K562 (cell line): Measurements from ENCODE around the gene KRT80. TPM values are rescaled to one million over a fixed set of nuclear protein-coding genes. Genes with fewer than 3 reads are reported as not detected.

Experiments used
- ATAC-seq: fragments of 200-7000 bp; cut with Tn5 transposase; 3 replicates; pipeline ENCODE4 v1.9.1; 2020; ENCODE audit warnings: moderate library complexity
- BruUV-seq: library from RNA; stranded (reverse); fragments of 400-500 nt; replicated peaks from 2 replicates; lab custom pipeline; 2021; lab: Mats Ljungman, UMichigan
- CTCF ChIA-PET: fragments of 300-600 bp; formaldehyde crosslinking; extraction: SDS; loops from one replicate; lab custom pipeline; 2021; ENCODE audit warnings: low intra/inter-chr PET ratio; lab: Yijun Ruan, JAX
- POLR2A ChIA-PET: fragments of 300-600, 350-650 bp; sonication (Branson Sonifier 250); formaldehyde crosslinking; extraction: SDS; loops from one replicate; lab custom pipeline; 2021; ENCODE audit warnings: antibody characterized with exemption, inconsistent platforms; lab: Yijun Ruan, JAX
- DNase-seq, 4 experiments: peaks; one replicate each; pipeline versions ENCODE4 v3.0.0 to v3.0.0-alpha.2; 2011 to 2018; ENCODE audit warnings: low spot score in 3 of 4, mixed read lengths in 3 of 4; ENCODE audit errors: extremely low read depth in 1 of 4
- FAIRE-seq: peaks from 2 replicates; lab custom pipeline; 2011; peaks lifted over from hg19 to GRCh38; lab: Jason Lieb, UNC
- H2AFZ ChIP-seq: 2 replicates; pipeline ENCODE4 v1.6.0; 2011; ENCODE audit warnings: low read depth, low read length, control low read depth, inconsistent platforms
- H3K27ac ChIP-seq: fragments of 200-600 bp; 3 replicates; pipeline ENCODE4 v1.8.0; 2011; ENCODE audit warnings: low read depth, mild to moderate bottlenecking, control low read depth, inconsistent platforms, low read length, moderate library complexity, mixed read lengths; ENCODE audit errors: extremely low read depth
- H3K27me3 ChIP-seq, 2 experiments: fragments of 300-600 bp in 1 of 2; 2 replicates in 1 of 2; 3 replicates in 1 of 2; pipeline versions ENCODE4 v1.6.0 to v1.8.0; 2011; ENCODE audit warnings: inconsistent platforms in 2 of 2, low read length in 2 of 2, mild to moderate bottlenecking in 1 of 2, mixed read lengths in 1 of 2, moderate library complexity in 1 of 2; ENCODE audit not compliant: control insufficient read depth in 2 of 2, insufficient read depth in 2 of 2
- H3K36me3 ChIP-seq: fragments of 300-600 bp; 3 replicates; pipeline ENCODE4 v1.8.0; 2011; ENCODE audit warnings: mild to moderate bottlenecking, low read length, inconsistent platforms; ENCODE audit not compliant: control insufficient read depth, insufficient read depth
- H3K4me1 ChIP-seq, 2 experiments: fragments of 200-600 bp in 1 of 2; replicated peaks in 1 of 2; 2 replicates in 1 of 2; 3 replicates in 1 of 2; pipeline versions ENCODE4 v1.5.1 to v1.8.0; 2011; ENCODE audit warnings: inconsistent platforms in 2 of 2, low read length in 2 of 2, mild to moderate bottlenecking in 1 of 2, mixed read lengths in 1 of 2, moderate library complexity in 1 of 2; ENCODE audit not compliant: control insufficient read depth in 2 of 2, insufficient read depth in 2 of 2
- H3K4me2 ChIP-seq: 2 replicates; pipeline ENCODE4 v1.6.1; 2011; ENCODE audit warnings: low read length, control low read depth, inconsistent platforms, mixed read lengths; ENCODE audit not compliant: insufficient read depth
- H3K4me3 ChIP-seq: fragments of 200-600 bp; sonication (generic), shearing (Covaris generic); 2 replicates; pipeline ENCODE4 v1.5.1; 2016; ENCODE audit warnings: control low read depth, inconsistent platforms
- H3K79me2 ChIP-seq: fragments of 200-600 bp; 3 replicates; pipeline ENCODE4 v1.8.0; 2011; ENCODE audit warnings: low read length, inconsistent platforms; ENCODE audit not compliant: control insufficient read depth, insufficient read depth
- H3K9ac ChIP-seq, 2 experiments: 2 replicates each; pipeline versions ENCODE4 v1.6.0 to v1.6.1; 2011; ENCODE audit warnings: low read depth in 2 of 2, low read length in 2 of 2, control low read depth in 1 of 2, inconsistent platforms in 1 of 2, mild to moderate bottlenecking in 1 of 2, mixed read lengths in 1 of 2; ENCODE audit not compliant: insufficient read depth in 1 of 2
- H3K9me1 ChIP-seq: one replicate; pipeline ENCODE4 v1.6.0; 2011; ENCODE audit warnings: inconsistent platforms, mild to moderate bottlenecking, low read length, moderate library complexity; ENCODE audit not compliant: control insufficient read depth, insufficient read depth
- H3K9me3 ChIP-seq: replicated peaks from 2 replicates; pipeline ENCODE4 v1.5.1; 2011; ENCODE audit warnings: low read depth, low read length, inconsistent platforms; ENCODE audit not compliant: control insufficient read depth, insufficient read depth
- H4K20me1 ChIP-seq: replicated peaks from 2 replicates; pipeline ENCODE4 v1.6.1; 2011; ENCODE audit warnings: low read length, inconsistent platforms, mixed read lengths; ENCODE audit not compliant: control insufficient read depth, insufficient read depth
- CHD1 ChIP-seq: fragments of 200-600 bp; sonication (generic); IDR thresholded peaks from one replicate; pipeline ENCODE4 v1.6.1; 2012; ENCODE audit warnings: mild to moderate bottlenecking, moderate library complexity, low read length, inconsistent platforms
- CTCF ChIP-seq, 3 experiments: IDR thresholded peaks in 2 of 3; conservative IDR thresholded peaks in 1 of 3; 2 replicates each; pipeline ENCODE4 v1.5.1; 2011 to 2012; ENCODE audit warnings: low read length in 3 of 3, mild to moderate bottlenecking in 3 of 3, control low read depth in 2 of 3, improper control_type of control experiment in 1 of 3, inconsistent platforms in 1 of 3, low read depth in 1 of 3, mixed read lengths in 1 of 3, moderate library complexity in 1 of 3; ENCODE audit not compliant: insufficient read depth in 2 of 3
- E2F6 ChIP-seq, 2 experiments: IDR thresholded peaks; 2 replicates each; pipeline ENCODE4 v1.6.1; 2011; ENCODE audit warnings: borderline replicate concordance in 1 of 2, control low read depth in 1 of 2, low read depth in 1 of 2, low read length in 1 of 2, mild to moderate bottlenecking in 1 of 2, mixed read lengths in 1 of 2, moderate library complexity in 1 of 2; ENCODE audit not compliant: insufficient read depth in 1 of 2, insufficient read length in 1 of 2, poor library complexity in 1 of 2, severe bottlenecking in 1 of 2; ENCODE audit errors: extremely low read depth in 1 of 2
- FOXA3 ChIP-seq, 2 experiments: fragments of 450-650 bp in 1 of 2; sonication (generic) in 1 of 2; formaldehyde crosslinking; IDR thresholded peaks in 1 of 2; conservative IDR thresholded peaks in 1 of 2; 2 replicates each; pipeline versions ENCODE4 v1.4.0 to v1.8.0; 2020 to 2022; ENCODE audit warnings: mild to moderate bottlenecking in 2 of 2, missing genetic modification reagents in 1 of 2
- JUNB ChIP-seq: fragments of 450-650 bp; formaldehyde crosslinking; conservative IDR thresholded peaks from 2 replicates; pipeline ENCODE4 v1.4.0; 2020; ENCODE audit warnings: mild to moderate bottlenecking
- MYC ChIP-seq, 2 experiments: fragments of 250-450 bp in 1 of 2; sonication (Bioruptor Pico) in 1 of 2; IDR thresholded peaks; 2 replicates each; pipeline versions ENCODE4 v1.5.1 to v1.6.1; 2012 to 2021; ENCODE audit warnings: low read depth in 2 of 2, borderline replicate concordance in 1 of 2, improper control_type of control experiment in 1 of 2, low read length in 1 of 2, mild to moderate bottlenecking in 1 of 2, moderate library complexity in 1 of 2
- SMAD4 ChIP-seq: fragments of 250-450 bp; sonication (Bioruptor Pico); conservative IDR thresholded peaks from 2 replicates; pipeline ENCODE4 v1.8.0; 2021; ENCODE audit warnings: inconsistent platforms, mild to moderate bottlenecking, moderate library complexity
- SRSF1 ChIP-seq: fragments of 200-400 bp; formaldehyde crosslinking; IDR thresholded peaks from 2 replicates; pipeline ENCODE4 v1.6.1; 2017; ENCODE audit warnings: mild to moderate bottlenecking, low read depth, low read length, moderate library complexity
- WGBS: fragments of 100-300 bp; shearing (Covaris generic); methylation state at CpG from one replicate; pipeline ENCODE4 v1.1.6; 2016; ENCODE audit warnings: low coverage, mixed read lengths; ENCODE audit not compliant: insufficient coverage; ENCODE audit errors: missing lambda C conversion rate; 5-methylcytosine and 5-hydroxymethylcytosine counted together
- in situ Hi-C: fragments of 300-500 bp; cut with MboI; formaldehyde crosslinking; loops from 4 replicates; pipeline ENCODE4 v1.15.0; 2018; ENCODE audit warnings: inconsistent platforms, mixed read lengths
- intact Hi-C: fragments of 100-400 bp; cut with micrococcal nuclease; formaldehyde crosslinking; loops from 2 replicates; pipeline ENCODE4 v1.14.2; 2022
- polyA plus RNA-seq, 8 experiments: library from polyadenylated mRNA; depleted of rRNA in 4 of 8; stranded (reverse) in 5 of 8; unstranded in 3 of 8; fragments of >200 nt; fragmentation: Nextera tagmentation in 2 of 8; fragmentation: Illumina TruSeq in 1 of 8; extraction: Ambion mirVana in 2 of 8; extraction: Trizol in 1 of 8; gene quantifications; 2 replicates each; pipeline versions ENCODE4 v1.2.1 to v1.2.3, GENCODE V29; 2011 to 2014; ENCODE audit warnings: inconsistent platforms in 1 of 8, missing spikeins in 1 of 8
- total RNA-seq, 7 experiments: library from RNA; depleted of rRNA in 6 of 7; stranded (reverse); fragments of >200 nt in 6 of 7; fragmentation: Illumina TruSeq in 2 of 7; extraction: Trizol in 2 of 7; gene quantifications; 2 replicates each; pipeline versions ENCODE4 v1.2.1 to v1.2.3, GENCODE V29; 2011 to 2021; ENCODE audit warnings: low replicate concordance in 1 of 7

The KRT80 gene
- total and polyA plus RNA-seq, 9 of the 15 experiments (the other 6 are each of a cell fraction or from before 2014, with no cell fraction given): not detected

- TF ChIP-seq SRSF1: no peak
- TF ChIP-seq SMAD4 (CRISPR knock-in tag): no peak
- WGBS: 6% methylated on average over 8 of the region's 8 CpGs
- no TSS peak for BruUV-seq
- H3K9me3 ChIP-seq: no peaks in the 10 kb centered on the region
- no peak for FAIRE-seq
- no peaks in the 10 kb centered on the region for H3K36me3 ChIP-seq
- intact Hi-C loops: no loop called here
- POLR2A ChIA-PET: no interaction called here
- CTCF ChIA-PET: no interaction called here
- H4K20me1 ChIP-seq: no peaks in the 10 kb centered on the region; the same call in 1 of the 2 replicates
- no peak overlapping the region for H3K27ac ChIP-seq
- H2AFZ ChIP-seq: no peak overlapping the region
- no peak overlapping the region for H3K4me2 ChIP-seq
- peaks cover 0 to 16% of the 10 kb centered on the region in 2 experiments; a peak in 2 of 5 replicates for H3K4me1 ChIP-seq
- no peak overlapping the region for H3K9ac ChIP-seq
- H3K27me3 ChIP-seq: peaks cover 14 to 24% of the 10 kb centered on the region in 2 experiments; a peak in 4 of 5 replicates
- no peaks in the 10 kb centered on the region for H3K9me1 ChIP-seq
- in situ Hi-C loops: no loop called here
- no peak for ATAC-seq
- no peak overlapping the region for H3K4me3 ChIP-seq
- no peaks in the 10 kb centered on the region for H3K79me2 ChIP-seq
- DNase-seq: no peak
Observed at GRCh38 chr12:52141875-52142274, 49.9 kb downstream of the KRT80 start.

GRCh38 chr12:52141306-52141705 is 50.5 kb downstream of the KRT80 start:
- Histone ChIP-seq H3K4me3 (no peak overlapping the region), H3K4me2 (no peak overlapping the region), H3K9me3 (no peaks in the 10 kb centered on the region), H3K9me1 (no peaks in the 10 kb centered on the region), H3K27ac (no peak overlapping the region), H3K27me3 (peaks cover 18 to 30% of the 10 kb centered on the region in 2 experiments), H3K36me3 (no peaks in the 10 kb centered on the region), H3K79me2 (no peaks in the 10 kb centered on the region), H4K20me1 (no peaks in the 10 kb centered on the region; the same call in 1 of the 2 replicates), H3K9ac (no peak overlapping the region), H3K4me1 (peaks cover 0 to 15% of the 10 kb centered on the region in 2 experiments; a peak in 2 of 5 replicates), H2AFZ (no peak overlapping the region)
- no TSS peak for BruUV-seq
- ChIA-PET CTCF (interaction anchor here (0.6 kb wide), 1 partner anchor 72 kb away, joined by 3 read pairs; no protein-coding TSS in a partner anchor), POLR2A (no interaction called here)
- TF ChIP-seq MYC (IDR thresholded peaks at IDR 0.05; ENCODE audit: low read depth, low read length): 0 out of 2 replicates have a peak, but pooled peaks have one; percentile 24
- TF ChIP-seq MYC (CRISPR knock-in tag; IDR thresholded peaks at IDR 0.05; ENCODE audit: borderline replicate concordance, low read depth): no peak
- TF ChIP-seq E2F6 (IDR thresholded peaks at IDR 0.05; ENCODE audit: borderline replicate concordance in 1 of 2, extremely low read depth in 1 of 2, insufficient read depth in 1 of 2, insufficient read length in 1 of 2, low read depth in 1 of 2, low read length in 1 of 2, poor library complexity in 1 of 2, severe bottlenecking in 1 of 2): peak in 1 of 2 experiments; percentile 40
- TF ChIP-seq CHD1: no peak
- TF ChIP-seq CTCF (IDR thresholded peaks at IDR 0.05 in 2 of 3, conservative IDR thresholded peaks at IDR 0.05 in 1 of 3; ENCODE audit: insufficient read depth in 2 of 3, low read depth in 1 of 3, low read length in 3 of 3): peak; percentile 23 to 32 (median 31); a peak in 3 of 6 replicates
- no peak for TF ChIP-seq FOXA3 (CRISPR knock-in tag; conservative IDR thresholded peaks at IDR 0.05 in 1 of 2, IDR thresholded peaks at IDR 0.05 in 1 of 2)
- no peak for TF ChIP-seq JUNB (CRISPR knock-in tag)
- 0% methylated on average over 4 of the region's 4 CpGs for WGBS
- intact Hi-C loops (no loop called here), in situ Hi-C loops (no loop called here)
- ATAC-seq (peak; percentile 75), FAIRE-seq (peak; percentile 23), DNase-seq (peak; percentile 34 to 57 (median 40))
